K562 (cell line): Measurements from ENCODE around the gene ESCO1. TPM values are rescaled to one million over a fixed set of nuclear protein-coding genes. Genes with fewer than 3 reads are reported as not detected.

Experiments
- CBX5 ChIP-seq: IDR thresholded peaks from 2 replicates; pipeline ENCODE4 v1.6.1; 2014; ENCODE audit warnings: low read depth, borderline replicate concordance
- PHF20 ChIP-seq: fragments of 450-650 bp; IDR thresholded peaks from 2 replicates; pipeline ENCODE4 v1.6.1; 2018; ENCODE audit not compliant: partially characterized antibody
- RB1 ChIP-seq: fragments of 450-650 bp; IDR thresholded peaks from 2 replicates; pipeline ENCODE4 v1.6.1; 2017; ENCODE audit warnings: low read depth, mild to moderate bottlenecking
- RFX5 ChIP-seq: IDR thresholded peaks from 2 replicates; pipeline ENCODE4 v1.6.1; 2011; ENCODE audit warnings: low read depth, mild to moderate bottlenecking, improper control_type of control experiment, low read length
- SIX5 ChIP-seq, 2 experiments: IDR thresholded peaks; 2 replicates each; pipeline ENCODE4 v1.6.1; 2011; ENCODE audit warnings: low read length in 2 of 2, borderline replicate concordance in 1 of 2, low read depth in 1 of 2, mild to moderate bottlenecking in 1 of 2, moderate library complexity in 1 of 2; ENCODE audit not compliant: insufficient read depth in 1 of 2
- SMC3 ChIP-seq: conservative IDR thresholded peaks from 2 replicates; pipeline ENCODE4 v1.6.1; 2011; ENCODE audit warnings: low read depth, low read length, improper control_type of control experiment; ENCODE audit not compliant: insufficient read depth
- STAT5B ChIP-seq: fragments of 250-450 bp; sonication (Bioruptor Pico); IDR thresholded peaks from 2 replicates; pipeline ENCODE4 v1.8.0; 2021; ENCODE audit warnings: mild to moderate bottlenecking, inconsistent platforms
- polyA plus RNA-seq, 8 experiments: library from polyadenylated mRNA; depleted of rRNA in 4 of 8; stranded (reverse) in 5 of 8; unstranded in 3 of 8; fragments of >200 nt; fragmentation: Nextera tagmentation in 2 of 8; fragmentation: Illumina TruSeq in 1 of 8; extraction: Ambion mirVana in 2 of 8; extraction: Trizol in 1 of 8; gene quantifications; 2 replicates each; pipeline versions ENCODE4 v1.2.1 to v1.2.3, GENCODE V29; 2011 to 2014; ENCODE audit warnings: inconsistent platforms in 1 of 8, missing spikeins in 1 of 8
- total RNA-seq, 7 experiments: library from RNA; depleted of rRNA in 6 of 7; stranded (reverse); fragments of >200 nt in 6 of 7; fragmentation: Illumina TruSeq in 2 of 7; extraction: Trizol in 2 of 7; gene quantifications; 2 replicates each; pipeline versions ENCODE4 v1.2.1 to v1.2.3, GENCODE V29; 2011 to 2021; ENCODE audit warnings: low replicate concordance in 1 of 7
- TF ChIP-seq, protein P1 (sequence below): fragments of 450-650 bp; IDR thresholded peaks from 2 replicates; pipeline ENCODE4 v1.6.1; 2016; ENCODE audit warnings: mild to moderate bottlenecking
- TF ChIP-seq, protein P2 (sequence below): fragments of 150-350 bp; IDR thresholded peaks from 2 replicates; pipeline ENCODE4 v1.6.1; 2014; ENCODE audit warnings: low read depth, mild to moderate bottlenecking, low read length, borderline replicate concordance
- TF ChIP-seq, protein P3 (sequence below), 3 experiments: fragments of 200-800 bp in 1 of 3; fragments of 250-450 bp in 1 of 3; fragments of 450-650 bp in 1 of 3; sonication (Bioruptor Pico) in 1 of 3; sonication (Bioruptor generic) in 1 of 3; formaldehyde crosslinking in 1 of 3; IDR thresholded peaks; 2 replicates each; pipeline versions ENCODE4 v1.6.1 to v1.8.0; 2016 to 2022; ENCODE audit warnings: mild to moderate bottlenecking in 2 of 3, missing genetic modification characterization in 2 of 3, missing compliant biosample characterization in 1 of 3, moderate library complexity in 1 of 3

Gene ESCO1
- total and polyA plus RNA-seq, 9 of the 15 experiments (the other 6 are each of a cell fraction or from before 2014, with no cell fraction given) = 15.0 to 31.3 (median 19.6) TPM

DNA sequence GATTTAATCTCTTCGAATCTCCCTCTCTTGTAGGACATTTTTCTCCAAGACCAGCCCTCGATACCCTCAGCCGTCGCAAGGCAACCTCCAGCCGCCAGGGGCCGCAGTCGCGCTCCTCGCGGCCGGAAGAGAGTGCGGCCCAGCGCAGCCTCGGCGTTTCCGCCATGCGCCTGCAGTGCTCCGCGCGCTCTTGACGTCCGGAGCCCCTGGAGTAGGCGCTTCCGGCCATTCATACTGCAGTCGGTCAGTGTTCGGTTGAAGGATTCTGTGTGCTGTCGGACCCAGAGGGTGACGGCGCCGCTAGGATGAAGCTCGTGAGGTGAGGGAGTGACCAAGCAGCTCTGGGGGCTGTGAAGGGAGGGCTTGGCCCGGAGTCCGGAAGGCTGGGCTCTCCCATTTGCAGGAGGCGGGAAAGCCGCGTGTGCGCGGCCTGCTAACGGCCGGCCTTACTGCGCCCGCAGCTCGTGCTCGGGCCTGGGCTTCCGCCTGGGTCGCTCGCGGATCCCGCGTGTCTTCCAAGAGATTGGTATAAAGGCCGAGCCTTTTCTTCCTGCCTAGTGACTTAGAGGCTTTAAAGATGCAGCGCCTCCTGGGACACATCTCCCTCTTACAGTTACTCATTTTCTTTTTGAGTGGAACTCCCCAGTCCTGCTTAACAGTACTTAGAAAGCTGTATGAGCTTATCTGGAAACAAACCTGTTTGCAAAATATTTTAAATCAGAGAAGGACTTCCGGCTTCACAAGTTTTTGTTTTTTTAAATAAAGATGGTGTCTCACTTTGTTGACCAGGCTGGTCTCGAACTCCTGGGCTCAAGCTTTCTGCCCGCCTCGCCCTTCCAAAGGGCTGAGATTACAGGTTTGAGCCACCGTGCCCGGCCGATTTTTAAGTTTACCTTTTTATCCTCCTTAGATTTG is 11.9 kb upstream of the ESCO1 start, which contains the start of gene SNRPD1 (continued):
- TF ChIP-seq RFX5 (no peak), CBX5 (0 out of 2 replicates have a peak, but pooled peaks have one; percentile 52), SIX5 (IDR thresholded peaks at IDR 0.05; ENCODE audit: borderline replicate concordance in 1 of 2, insufficient read depth in 1 of 2, low read depth in 1 of 2, low read length in 2 of 2) (peak in 1 of 2 experiments; percentile 11; a peak in 2 of 4 replicates), PHF20 (peak; percentile 91), RB1 (peak; percentile 85), STAT5B (CRISPR knock-in tag) (no peak), SMC3 (peak; percentile 44; the same call in 1 of the 2 replicates)
- TF ChIP-seq, protein P1, sequence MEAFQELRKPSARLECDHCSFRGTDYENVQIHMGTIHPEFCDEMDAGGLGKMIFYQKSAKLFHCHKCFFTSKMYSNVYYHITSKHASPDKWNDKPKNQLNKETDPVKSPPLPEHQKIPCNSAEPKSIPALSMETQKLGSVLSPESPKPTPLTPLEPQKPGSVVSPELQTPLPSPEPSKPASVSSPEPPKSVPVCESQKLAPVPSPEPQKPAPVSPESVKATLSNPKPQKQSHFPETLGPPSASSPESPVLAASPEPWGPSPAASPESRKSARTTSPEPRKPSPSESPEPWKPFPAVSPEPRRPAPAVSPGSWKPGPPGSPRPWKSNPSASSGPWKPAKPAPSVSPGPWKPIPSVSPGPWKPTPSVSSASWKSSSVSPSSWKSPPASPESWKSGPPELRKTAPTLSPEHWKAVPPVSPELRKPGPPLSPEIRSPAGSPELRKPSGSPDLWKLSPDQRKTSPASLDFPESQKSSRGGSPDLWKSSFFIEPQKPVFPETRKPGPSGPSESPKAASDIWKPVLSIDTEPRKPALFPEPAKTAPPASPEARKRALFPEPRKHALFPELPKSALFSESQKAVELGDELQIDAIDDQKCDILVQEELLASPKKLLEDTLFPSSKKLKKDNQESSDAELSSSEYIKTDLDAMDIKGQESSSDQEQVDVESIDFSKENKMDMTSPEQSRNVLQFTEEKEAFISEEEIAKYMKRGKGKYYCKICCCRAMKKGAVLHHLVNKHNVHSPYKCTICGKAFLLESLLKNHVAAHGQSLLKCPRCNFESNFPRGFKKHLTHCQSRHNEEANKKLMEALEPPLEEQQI = peak; percentile 99
- TF ChIP-seq, protein P2, sequence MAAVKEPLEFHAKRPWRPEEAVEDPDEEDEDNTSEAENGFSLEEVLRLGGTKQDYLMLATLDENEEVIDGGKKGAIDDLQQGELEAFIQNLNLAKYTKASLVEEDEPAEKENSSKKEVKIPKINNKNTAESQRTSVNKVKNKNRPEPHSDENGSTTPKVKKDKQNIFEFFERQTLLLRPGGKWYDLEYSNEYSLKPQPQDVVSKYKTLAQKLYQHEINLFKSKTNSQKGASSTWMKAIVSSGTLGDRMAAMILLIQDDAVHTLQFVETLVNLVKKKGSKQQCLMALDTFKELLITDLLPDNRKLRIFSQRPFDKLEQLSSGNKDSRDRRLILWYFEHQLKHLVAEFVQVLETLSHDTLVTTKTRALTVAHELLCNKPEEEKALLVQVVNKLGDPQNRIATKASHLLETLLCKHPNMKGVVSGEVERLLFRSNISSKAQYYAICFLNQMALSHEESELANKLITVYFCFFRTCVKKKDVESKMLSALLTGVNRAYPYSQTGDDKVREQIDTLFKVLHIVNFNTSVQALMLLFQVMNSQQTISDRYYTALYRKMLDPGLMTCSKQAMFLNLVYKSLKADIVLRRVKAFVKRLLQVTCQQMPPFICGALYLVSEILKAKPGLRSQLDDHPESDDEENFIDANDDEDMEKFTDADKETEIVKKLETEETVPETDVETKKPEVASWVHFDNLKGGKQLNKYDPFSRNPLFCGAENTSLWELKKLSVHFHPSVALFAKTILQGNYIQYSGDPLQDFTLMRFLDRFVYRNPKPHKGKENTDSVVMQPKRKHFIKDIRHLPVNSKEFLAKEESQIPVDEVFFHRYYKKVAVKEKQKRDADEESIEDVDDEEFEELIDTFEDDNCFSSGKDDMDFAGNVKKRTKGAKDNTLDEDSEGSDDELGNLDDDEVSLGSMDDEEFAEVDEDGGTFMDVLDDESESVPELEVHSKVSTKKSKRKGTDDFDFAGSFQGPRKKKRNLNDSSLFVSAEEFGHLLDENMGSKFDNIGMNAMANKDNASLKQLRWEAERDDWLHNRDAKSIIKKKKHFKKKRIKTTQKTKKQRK = no peak
- TF ChIP-seq, protein P3, sequence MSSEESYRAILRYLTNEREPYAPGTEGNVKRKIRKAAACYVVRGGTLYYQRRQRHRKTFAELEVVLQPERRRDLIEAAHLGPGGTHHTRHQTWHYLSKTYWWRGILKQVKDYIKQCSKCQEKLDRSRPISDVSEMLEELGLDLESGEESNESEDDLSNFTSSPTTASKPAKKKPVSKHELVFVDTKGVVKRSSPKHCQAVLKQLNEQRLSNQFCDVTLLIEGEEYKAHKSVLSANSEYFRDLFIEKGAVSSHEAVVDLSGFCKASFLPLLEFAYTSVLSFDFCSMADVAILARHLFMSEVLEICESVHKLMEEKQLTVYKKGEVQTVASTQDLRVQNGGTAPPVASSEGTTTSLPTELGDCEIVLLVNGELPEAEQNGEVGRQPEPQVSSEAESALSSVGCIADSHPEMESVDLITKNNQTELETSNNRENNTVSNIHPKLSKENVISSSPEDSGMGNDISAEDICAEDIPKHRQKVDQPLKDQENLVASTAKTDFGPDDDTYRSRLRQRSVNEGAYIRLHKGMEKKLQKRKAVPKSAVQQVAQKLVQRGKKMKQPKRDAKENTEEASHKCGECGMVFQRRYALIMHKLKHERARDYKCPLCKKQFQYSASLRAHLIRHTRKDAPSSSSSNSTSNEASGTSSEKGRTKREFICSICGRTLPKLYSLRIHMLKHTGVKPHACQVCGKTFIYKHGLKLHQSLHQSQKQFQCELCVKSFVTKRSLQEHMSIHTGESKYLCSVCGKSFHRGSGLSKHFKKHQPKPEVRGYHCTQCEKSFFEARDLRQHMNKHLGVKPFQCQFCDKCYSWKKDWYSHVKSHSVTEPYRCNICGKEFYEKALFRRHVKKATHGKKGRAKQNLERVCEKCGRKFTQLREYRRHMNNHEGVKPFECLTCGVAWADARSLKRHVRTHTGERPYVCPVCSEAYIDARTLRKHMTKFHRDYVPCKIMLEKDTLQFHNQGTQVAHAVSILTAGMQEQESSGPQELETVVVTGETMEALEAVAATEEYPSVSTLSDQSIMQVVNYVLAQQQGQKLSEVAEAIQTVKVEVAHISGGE (CRISPR knock-in tag; IDR thresholded peaks at IDR 0.05) = peak; percentile 88 to 97 (median 93); a peak in 5 of 6 replicates
